ENCODE data around the gene PSMB1.

Gene PSMB1

GRCh38 chr6:170584181-170584953 is 31.3 kb upstream of the PSMB1 start, which contains the start of gene PDCD2:
Gene PDCD2 (minus strand): TSS chr6:170584637. CDS start chr6:170584581, 56 bp downstream.
- no peak for TF ChIP-seq CTCF (IDR thresholded peaks at IDR 0.05; ENCODE audit: insufficient read depth, low read length, poor library complexity, severe bottlenecking)
- H3K27me3 ChIP-seq (replicated peaks; ENCODE audit: control insufficient read depth, insufficient read depth, low read length), result no peaks in the 10 kb centered on the region
- peak; percentile 92 for DNase-seq (ENCODE audit: extremely low read depth, insufficient read length)
- H3K36me3 ChIP-seq (ENCODE audit: control insufficient read depth, insufficient read depth, low read length), result peaks cover 3% of the 10 kb centered on the region
- peak within 1 kb of the TSS; percentile 85 for H3K4me3 ChIP-seq (replicated peaks; ENCODE audit: low read depth, low read length)

- TF ChIP-seq CTCF (IDR thresholded peaks at IDR 0.05; ENCODE audit: insufficient read depth, low read length, poor library complexity, severe bottlenecking), result no peak
- DNase-seq (ENCODE audit: extremely low read depth, insufficient read length), result no peak
- Histone ChIP-seq H3K36me3 (ENCODE audit: control insufficient read depth, insufficient read depth, low read length) (peaks cover 3% of the 10 kb centered on the region), H3K4me3 (replicated peaks; ENCODE audit: low read depth, low read length) (peak overlapping the region; percentile 85), H3K27me3 (replicated peaks; ENCODE audit: control insufficient read depth, insufficient read depth, low read length) (no peaks in the 10 kb centered on the region)
These were observed 30.7 kb upstream of the PSMB1 start for GRCh38 chr6:170583756-170584180.

- H3K27me3 ChIP-seq (replicated peaks; ENCODE audit: control insufficient read depth, insufficient read depth, low read length), result no peaks in the 10 kb centered on the region
- no peak overlapping the region for H3K4me3 ChIP-seq (replicated peaks; ENCODE audit: low read depth, low read length)
- no peak for DNase-seq (ENCODE audit: extremely low read depth, insufficient read length)
- no peak for TF ChIP-seq CTCF (IDR thresholded peaks at IDR 0.05; ENCODE audit: insufficient read depth, low read length, poor library complexity, severe bottlenecking)
- H3K36me3 ChIP-seq (ENCODE audit: control insufficient read depth, insufficient read depth, low read length), result peaks cover 8% of the 10 kb centered on the region
These were observed 25.8 kb upstream of the PSMB1 start for GRCh38 chr6:170578909-170579308.

GRCh38 chr6:170575250-170575649 is 22.1 kb upstream of the PSMB1 start:
- no peaks in the 10 kb centered on the region for H3K27me3 ChIP-seq (replicated peaks; ENCODE audit: control insufficient read depth, insufficient read depth, low read length)
- TF ChIP-seq CTCF (IDR thresholded peaks at IDR 0.05; ENCODE audit: insufficient read depth, low read length, poor library complexity, severe bottlenecking), result peak; percentile 24
- no peak for DNase-seq (ENCODE audit: extremely low read depth, insufficient read length)
- no peak overlapping the region for H3K4me3 ChIP-seq (replicated peaks; ENCODE audit: low read depth, low read length)
- peaks cover 9% of the 10 kb centered on the region for H3K36me3 ChIP-seq (ENCODE audit: control insufficient read depth, insufficient read depth, low read length)

GRCh38 chr6:170572704-170573466 is 19.8 kb upstream of the PSMB1 start:
- no peak for TF ChIP-seq CTCF (IDR thresholded peaks at IDR 0.05; ENCODE audit: insufficient read depth, low read length, poor library complexity, severe bottlenecking)
- Histone ChIP-seq H3K27me3 (replicated peaks; ENCODE audit: control insufficient read depth, insufficient read depth, low read length) (no peaks in the 10 kb centered on the region), H3K36me3 (ENCODE audit: control insufficient read depth, insufficient read depth, low read length) (peaks cover 12% of the 10 kb centered on the region), H3K4me3 (replicated peaks; ENCODE audit: low read depth, low read length) (no peak overlapping the region)
- no peak for DNase-seq (ENCODE audit: extremely low read depth, insufficient read length)

Data from GM06990 (cell line).